Bronchial epithelial cell (primary cell): ENCODE results near the gene GABARAP. TPM values are rescaled to one million over a fixed set of nuclear protein-coding genes. Genes with fewer than 3 reads are reported as not detected.
A peak's percentile ranks its signal among the peaks of the same experiment; 100 is the strongest.

Source experiments
- DNase-seq: peaks from one replicate; pipeline ENCODE4 v3.0.0-alpha.2; 2010; ENCODE audit warnings: low read depth
- FAIRE-seq: peaks from 2 replicates; lab custom pipeline; 2011; peaks lifted over from hg19 to GRCh38; lab: Jason Lieb, UNC
- H3K27me3 ChIP-seq: 2 replicates; pipeline ENCODE4 v1.5.1; 2011; ENCODE audit warnings: low read length; ENCODE audit not compliant: control insufficient read depth, insufficient read depth
- H3K36me3 ChIP-seq: 2 replicates; pipeline ENCODE4 v1.5.1; 2011; ENCODE audit warnings: low read length; ENCODE audit not compliant: control insufficient read depth, insufficient read depth
- H3K4me3 ChIP-seq: 2 replicates; pipeline ENCODE4 v1.5.1; 2011; ENCODE audit warnings: mild to moderate bottlenecking, low read depth, low read length, control low read depth
- CTCF ChIP-seq: IDR thresholded peaks from 2 replicates; pipeline ENCODE4 v1.5.1; 2011; ENCODE audit warnings: mild to moderate bottlenecking, moderate library complexity, low read length, control low read depth, inconsistent platforms; ENCODE audit not compliant: insufficient read depth, severe bottlenecking
- total RNA-seq: library from RNA; depleted of rRNA; stranded (reverse); fragments of >200 nt; gene quantifications from 2 replicates; pipeline ENCODE4 v1.2.1, GENCODE V29; 2014

Gene GABARAP
- total RNA-seq, 1 donor from 2014 or later = 50.8 TPM

DNA sequence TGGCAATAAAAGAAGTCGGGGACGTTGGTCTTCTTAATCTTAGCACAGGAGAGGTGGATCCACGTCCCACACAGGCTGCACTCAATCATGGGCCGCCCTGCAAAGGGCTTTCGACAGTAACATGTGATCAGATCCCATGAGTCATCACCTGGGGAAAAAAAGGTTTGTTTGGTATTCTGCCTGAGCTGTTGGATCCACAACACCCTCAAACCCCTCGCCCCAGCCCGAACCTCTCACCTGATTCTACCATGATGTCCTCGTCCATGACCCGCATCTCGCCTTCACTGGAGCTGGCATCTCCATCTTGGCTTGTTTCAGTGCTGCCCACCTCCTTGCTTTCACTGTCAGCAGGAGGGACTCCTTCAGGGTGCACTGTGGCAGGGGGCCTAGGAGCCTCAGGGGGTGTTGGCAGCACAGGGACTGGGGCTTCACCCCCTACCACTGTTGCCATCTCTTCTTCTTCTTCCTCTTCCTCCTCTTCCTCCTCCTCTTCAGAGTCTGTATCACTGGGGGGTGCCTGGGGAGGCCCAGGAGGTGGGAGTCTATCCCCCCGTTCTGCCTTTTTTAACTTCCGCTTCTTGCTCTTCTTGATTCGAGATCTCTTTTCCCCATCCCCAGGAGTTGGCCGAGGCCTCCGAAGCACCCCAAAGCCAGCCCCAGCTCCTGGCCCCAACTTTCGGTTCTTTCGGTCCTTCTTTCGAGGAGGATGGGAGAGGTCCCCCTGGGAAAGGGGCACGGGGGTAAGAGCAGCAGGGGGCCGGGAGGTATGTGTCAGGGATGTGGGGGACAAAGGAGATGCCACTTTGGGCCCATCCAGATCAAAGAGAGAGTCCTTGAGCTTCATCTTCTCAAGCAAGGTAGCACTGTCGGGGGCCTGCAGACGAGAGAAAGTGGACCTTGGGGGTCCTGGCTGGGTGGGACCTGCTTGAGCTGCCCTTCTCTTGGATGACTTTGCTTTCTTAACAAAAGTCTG is 6.3 kb downstream of the GABARAP start:
- no peak overlapping the region for H3K4me3 ChIP-seq

DNA sequence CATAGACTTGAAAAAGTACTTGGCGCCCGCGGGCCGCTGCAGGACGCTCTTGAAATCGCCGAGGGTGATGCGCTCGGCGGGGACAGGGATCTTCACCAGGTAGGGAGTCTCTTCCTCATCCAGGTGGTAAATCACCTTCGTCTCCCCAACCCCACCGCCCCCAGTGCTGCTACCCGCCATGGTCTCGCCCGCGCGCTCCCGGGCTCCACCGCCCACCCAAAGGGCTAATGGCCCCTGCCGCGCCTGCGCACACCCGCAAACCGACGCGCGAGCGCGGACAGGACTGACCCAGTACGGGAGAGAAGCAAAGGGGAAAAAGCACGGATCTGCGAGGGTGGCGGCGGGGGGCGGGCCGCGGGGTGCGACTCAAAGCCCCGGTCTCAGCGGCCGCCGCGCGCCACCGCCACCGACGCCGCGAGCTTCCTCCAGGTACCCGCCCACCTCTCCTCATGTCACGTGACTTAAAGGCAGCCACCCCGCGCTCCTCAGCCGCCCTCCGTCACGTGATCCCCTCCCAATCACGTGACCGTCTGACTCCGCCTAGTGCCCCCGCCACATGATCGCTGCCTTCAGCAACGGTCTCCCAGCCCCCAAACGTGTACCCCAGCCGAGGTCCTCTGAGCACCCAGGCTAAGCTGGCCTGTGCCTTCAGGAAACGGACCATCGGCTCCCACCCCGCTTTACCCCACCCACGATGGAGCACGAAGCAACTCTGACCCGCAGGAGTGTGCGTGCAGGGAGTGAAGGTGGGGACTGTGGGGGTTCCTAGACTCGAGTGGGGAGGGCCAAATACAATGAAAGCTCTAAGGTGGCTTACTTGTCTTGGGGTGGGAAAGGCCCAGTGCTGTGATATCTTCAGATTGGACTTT is 7.9 kb downstream of the GABARAP start, which contains the start of gene DVL2:
DVL2 (minus strand) TSS at position 435 of the 869 bp plus-strand sequence; CDS start at position 180, 255 bp downstream.
- Histone ChIP-seq H3K27me3 (no peaks in the 10 kb centered on the region), H3K36me3 (peaks cover 16% of the 10 kb centered on the region), H3K4me3 (peak within 1 kb of the TSS; percentile 85)
- no peak for TF ChIP-seq CTCF
- DNase-seq = peak; percentile 83
- FAIRE-seq = no peak

More for the DNA sequence above, 6.3 kb downstream of the GABARAP start:
- FAIRE-seq (no peak), DNase-seq (peak; percentile 55)
- peaks cover 15% of the 10 kb centered on the region for H3K36me3 ChIP-seq
- TF ChIP-seq CTCF = no peak
- no peaks in the 10 kb centered on the region for H3K27me3 ChIP-seq

GRCh38 chr17:7233701-7234082 is 8.6 kb downstream of the GABARAP start:
- DNase-seq = peak; percentile 27
- H3K27me3 ChIP-seq = no peaks in the 10 kb centered on the region
- no peak for FAIRE-seq
- no peak for TF ChIP-seq CTCF
- H3K4me3 ChIP-seq = peak overlapping the region; percentile 85
- peaks cover 19% of the 10 kb centered on the region for H3K36me3 ChIP-seq

GRCh38 chr17:7232114-7232513 is 10.1 kb downstream of the GABARAP start:
- DNase-seq (no peak), FAIRE-seq (no peak)
- Histone ChIP-seq H3K27me3 (no peaks in the 10 kb centered on the region), H3K4me3 (no peak overlapping the region), H3K36me3 (peaks cover 24% of the 10 kb centered on the region)
- TF ChIP-seq CTCF = no peak

GRCh38 chr17:7229504-7229903 is 12.7 kb downstream of the GABARAP start:
- no peak for DNase-seq
- peaks cover 27% of the 10 kb centered on the region for H3K36me3 ChIP-seq
- no peak for FAIRE-seq
- no peak for TF ChIP-seq CTCF
- H3K27me3 ChIP-seq = no peaks in the 10 kb centered on the region
- H3K4me3 ChIP-seq = no peak overlapping the region
